Measurements from ENCODE around the gene CAMK2A.

- no peak for TF ChIP-seq CTCF (IDR thresholded peaks at IDR 0.05; ENCODE audit: insufficient read depth, low read length, poor library complexity, severe bottlenecking)
- no peak for TF ChIP-seq EZH2phosphoT487 (conservative IDR thresholded peaks at IDR 0.05; ENCODE audit: low read length)
Observed at GRCh38 chr5:150339165-150339564, 49.6 kb upstream of the CAMK2A start.
